GM18870 (cell line): ENCODE measurements around the gene C13orf46.
"Not testable (repeated sequence)": the region's sequence is repeated elsewhere in the genome, so short reads cannot be mapped to it uniquely, and the experiment has no call there.

Experiments used
- ATAC-seq: cut with Tn5 transposase; IDR thresholded peaks from one replicate; pipeline ENCODE4 v1.9.1; 2021; ENCODE audit warnings: moderate library complexity; ENCODE audit not compliant: unreplicated experiment

The C13orf46 gene

DNA sequence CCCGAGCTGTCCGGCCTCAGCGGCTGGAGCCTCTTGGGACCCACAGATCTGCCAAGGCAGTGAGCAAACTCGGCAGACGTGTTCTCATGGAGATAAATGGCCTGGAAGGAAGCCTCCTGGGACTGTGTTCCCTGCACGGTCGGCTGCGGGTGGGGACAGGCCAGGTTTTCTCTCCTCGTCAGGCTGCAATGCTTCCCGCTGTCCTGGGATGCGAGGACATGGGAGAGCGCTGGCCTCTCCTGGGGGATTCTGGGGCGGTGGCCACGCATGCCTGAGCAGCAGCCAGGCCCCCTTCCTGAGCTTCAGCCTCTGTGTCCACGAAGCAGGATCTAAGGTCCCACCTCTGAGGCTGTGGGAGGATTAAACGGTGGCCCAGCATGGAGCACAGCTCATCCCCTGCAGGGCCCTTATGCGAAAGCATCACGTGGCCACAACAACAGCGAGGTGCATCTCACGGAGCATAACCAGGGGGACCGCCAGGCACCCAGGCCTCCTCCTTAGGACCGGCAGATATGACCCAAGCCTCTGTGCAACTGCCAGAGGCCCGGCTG lies 21.2 kb upstream of the C13orf46 start:
- ATAC-seq, result no peak

DNA sequence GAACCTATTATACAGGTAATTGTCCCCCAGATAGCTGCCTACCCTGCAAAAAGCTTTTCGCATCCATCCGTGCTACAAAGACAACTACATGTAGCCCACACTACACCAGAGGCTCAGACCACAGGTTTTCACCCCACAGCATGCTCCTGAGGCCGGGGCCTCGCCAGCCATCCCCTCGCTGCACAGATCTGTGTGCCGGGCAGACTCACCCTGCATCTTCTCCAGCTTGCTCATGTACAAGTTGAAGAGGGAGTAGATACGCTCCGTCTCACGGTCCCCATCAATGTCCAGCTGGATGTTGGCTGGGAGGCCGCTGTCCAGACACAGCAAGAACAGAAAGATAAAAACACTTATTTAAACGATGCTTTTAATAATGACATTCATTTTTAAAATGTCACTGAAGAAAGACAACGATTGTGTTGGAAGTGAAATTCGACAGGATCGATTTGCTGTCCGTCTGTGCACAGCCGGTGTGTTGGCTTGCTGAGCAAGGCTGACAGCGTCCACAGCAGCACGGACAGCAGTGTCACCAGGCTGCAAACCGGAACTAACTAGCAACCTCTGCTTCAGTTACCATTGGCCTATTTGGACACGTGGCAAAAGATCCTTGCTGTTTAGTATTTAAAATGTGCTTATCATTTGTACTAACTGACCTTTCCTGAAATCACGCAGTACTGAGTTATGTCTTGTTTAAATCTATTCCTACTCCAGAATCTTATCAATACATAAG lies 18.6 kb upstream of the C13orf46 start:
- no peak for ATAC-seq

DNA sequence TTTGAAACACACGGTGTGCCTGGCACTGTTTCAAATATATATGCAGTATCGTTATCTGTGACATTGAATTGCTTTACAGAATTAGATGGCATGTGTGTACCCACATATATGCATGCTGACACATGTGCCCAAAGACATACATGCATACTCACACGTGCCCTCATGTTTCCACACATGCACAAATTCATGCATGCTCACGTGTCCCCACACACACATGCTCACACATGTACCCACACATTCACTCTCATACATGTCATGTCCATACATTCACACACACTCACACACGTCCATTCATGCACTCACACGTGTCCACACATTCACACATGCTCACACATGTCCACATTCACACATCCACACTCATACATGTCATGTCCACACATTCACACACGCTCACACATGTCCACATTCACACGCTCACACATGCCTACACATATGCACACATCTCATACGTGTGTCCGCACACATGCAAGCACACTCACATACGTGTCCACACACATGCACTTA lies 17.9 kb upstream of the C13orf46 start:
- no peak for ATAC-seq

DNA sequence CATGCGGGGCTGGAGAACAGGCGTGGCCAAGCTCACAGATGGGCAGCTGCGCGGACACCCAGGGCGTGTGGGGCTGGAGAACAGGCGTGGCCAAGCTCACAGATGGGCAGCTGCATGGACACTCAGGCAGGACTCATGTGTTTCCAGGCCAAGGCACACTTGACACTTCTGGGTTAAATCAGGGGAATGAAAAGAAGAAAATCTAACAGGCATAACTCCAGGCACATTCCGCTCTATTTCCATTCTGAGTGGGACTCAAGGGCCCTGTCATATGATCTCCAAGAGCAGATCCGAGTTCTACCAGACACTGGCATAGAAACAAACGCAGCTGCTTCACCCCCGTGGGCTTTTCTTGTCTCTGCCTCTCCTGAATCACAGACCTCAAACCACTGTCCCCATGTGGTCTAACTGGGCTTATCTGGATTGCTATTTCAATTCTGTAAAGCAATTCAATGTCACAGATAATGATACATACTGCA lies 17.4 kb upstream of the C13orf46 start:
- no peak for ATAC-seq

DNA sequence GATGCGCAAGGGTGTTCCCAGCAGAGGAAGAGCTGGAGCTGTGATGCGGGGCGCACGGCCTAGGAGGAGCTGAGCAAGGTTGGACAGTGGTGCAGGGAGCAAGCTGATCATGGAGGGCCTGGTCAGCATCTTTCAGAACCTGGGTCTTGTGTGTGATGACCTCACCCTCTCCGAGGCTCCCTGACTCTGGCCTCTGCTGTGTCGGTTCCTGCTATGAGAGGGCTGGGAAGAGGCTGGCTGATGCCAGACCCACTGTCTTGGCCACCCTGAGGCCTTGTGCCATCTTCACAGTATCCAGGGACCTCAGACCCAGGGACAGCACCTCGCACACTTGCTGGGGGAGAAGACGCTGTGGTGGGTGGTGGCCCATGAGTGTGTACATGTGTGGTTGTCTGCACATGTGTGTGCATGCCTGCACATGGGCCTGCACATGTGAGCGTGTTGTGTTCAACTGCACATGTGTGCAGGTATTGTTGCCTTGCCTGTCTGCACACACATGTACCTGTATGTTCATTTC lies 16.5 kb upstream of the C13orf46 start:
- no peak for ATAC-seq

DNA sequence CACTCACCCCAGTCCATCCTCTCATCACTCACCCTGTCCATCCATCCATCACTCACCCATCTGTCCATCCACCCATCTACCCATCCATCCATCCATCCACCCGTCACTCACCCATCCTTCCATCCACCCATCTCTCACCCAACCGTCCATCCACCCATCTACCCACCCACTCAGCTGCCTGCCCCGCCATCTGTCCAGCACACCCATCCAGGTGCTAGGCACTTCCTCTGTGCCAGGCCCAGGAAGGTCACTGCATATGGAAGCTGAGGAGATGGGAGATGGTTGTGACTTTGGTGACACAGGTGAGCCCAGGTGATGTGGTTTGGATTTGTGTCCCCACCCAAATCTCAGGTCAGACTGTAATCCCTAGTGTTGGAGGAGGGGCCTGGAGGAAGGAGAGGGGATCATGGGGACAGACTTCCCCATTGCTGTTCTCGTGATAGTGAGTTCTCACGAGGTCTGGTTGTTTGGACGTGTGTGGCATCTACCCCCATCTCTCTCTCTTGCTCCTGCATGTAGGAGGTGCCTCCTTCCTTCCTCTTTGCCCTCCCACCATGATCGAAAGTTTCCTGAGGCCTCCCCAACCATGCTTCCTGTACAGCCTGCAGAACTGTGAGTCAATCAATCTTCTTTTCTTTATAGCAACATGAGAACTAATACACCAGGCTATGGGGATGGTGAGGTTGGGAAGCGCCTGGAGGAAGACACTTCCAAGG lies 15.9 kb upstream of the C13orf46 start:
- no peak for ATAC-seq

DNA sequence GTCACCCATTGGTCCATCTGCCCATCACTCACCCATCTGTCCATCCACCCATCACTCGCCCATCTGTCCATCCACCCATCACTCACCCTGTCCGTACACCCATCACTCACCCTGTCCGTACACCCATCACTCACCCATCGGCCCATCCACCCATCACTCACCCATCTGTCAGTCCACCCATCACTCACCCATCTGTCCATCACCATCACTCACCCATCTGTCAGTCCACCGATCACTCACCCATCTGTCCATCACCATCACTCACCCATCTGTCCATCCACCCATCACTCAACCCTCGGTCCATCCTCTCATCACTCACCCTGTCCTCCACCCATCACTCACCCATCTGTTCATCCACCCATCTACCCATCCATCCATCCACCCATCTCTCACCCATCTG lies 15.0 kb upstream of the C13orf46 start:
- ATAC-seq, result not testable (repeated sequence)

DNA sequence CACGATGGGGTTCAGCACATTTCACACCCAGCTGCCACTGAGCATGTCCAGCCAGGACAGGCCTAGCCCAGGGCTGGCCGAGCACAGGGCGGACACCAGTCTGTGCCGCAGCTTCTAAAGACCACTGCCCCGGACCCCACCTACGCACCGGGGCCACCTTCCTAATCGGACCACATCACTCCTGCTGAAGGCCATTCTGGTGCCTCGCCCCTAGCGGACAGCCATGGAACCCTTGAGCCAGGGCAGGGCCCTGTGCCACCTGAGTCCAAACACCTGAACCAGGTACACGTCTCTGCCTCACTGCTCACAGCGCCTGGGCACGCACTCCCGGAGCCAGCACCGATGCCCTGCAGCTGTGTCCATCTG lies 8.4 kb upstream of the C13orf46 start:
- ATAC-seq, result no peak

DNA sequence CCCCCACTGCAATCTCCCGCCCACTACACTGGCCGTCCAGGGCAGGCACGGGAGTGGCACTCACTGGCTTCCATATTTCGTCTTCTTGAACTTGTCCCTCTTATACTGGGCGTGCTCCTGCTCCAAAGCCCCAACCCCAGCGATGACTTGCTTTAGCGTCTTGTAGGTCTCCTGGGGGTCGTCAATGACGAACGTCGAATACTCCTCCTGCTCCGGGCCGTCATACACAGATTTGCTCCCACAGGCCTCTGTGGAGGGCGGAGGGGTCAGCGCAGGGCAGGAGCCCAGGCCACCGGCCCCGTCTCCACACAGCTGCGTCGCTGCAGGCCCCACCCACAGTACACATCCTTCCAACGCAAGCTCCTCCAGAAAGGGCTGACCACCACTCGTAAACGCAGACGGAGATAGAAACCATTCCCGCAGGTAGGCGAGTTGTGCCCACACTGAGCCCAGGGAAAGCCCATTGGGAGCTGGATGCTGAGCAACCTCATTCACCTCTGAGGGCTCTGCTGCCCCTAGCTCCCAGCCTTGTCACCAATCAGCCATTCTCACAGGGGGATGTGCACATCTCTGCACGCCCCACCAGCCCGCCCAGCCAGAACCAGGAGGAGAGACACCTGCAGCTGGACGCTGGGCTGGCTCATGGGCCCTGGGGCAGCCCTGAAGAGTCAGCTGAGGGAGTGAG lies 7.9 kb upstream of the C13orf46 start:
- ATAC-seq, result no peak

DNA sequence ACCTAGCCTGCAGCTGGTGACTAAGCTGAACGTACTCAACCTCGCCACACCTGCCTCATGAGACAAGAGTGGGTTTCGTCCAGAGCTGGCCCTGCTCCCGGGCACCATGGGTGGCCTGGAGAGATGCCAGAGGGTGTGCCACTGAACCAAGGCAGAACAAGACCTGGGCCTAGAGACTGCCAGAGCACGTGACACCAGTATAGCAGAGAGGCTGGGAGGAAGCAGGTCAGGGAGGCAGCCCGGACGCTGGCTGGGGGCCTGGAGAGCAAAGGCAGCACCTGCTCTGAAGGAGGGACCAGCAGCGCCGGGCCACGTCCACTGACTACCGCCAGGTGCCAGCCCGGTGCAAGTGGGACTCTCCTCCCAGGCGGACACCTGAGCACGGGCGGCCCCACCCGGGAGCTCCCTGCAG lies 7.3 kb upstream of the C13orf46 start:
- no peak for ATAC-seq

DNA sequence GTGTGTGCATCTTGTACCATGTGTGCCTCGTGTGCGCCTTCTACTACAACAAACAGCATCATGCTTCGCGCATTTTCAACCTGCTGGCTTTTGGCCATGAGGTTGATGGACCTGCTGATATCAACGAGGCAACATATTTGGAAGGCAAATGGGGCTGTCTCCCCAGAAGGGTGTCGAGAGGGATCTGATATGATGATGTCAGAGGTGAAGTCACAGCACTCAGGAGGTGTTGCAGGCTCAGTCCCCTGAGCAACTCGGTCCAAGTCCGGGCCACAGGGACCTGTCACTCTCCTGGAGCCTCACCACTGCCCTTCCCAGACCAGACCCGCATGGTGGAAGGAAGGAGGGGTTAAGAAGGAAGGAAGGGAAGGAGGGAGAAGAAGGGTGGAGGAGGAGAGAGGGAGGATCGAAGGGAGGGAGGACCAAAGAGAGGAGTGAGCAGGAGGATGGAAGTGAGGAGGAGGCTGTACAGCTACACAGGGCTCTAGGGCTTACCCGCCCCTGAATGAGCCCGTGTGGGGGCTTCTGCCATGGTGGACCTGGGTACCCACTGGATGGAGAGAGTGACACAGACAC lies 6.7 kb upstream of the C13orf46 start:
- ATAC-seq, result no peak

DNA sequence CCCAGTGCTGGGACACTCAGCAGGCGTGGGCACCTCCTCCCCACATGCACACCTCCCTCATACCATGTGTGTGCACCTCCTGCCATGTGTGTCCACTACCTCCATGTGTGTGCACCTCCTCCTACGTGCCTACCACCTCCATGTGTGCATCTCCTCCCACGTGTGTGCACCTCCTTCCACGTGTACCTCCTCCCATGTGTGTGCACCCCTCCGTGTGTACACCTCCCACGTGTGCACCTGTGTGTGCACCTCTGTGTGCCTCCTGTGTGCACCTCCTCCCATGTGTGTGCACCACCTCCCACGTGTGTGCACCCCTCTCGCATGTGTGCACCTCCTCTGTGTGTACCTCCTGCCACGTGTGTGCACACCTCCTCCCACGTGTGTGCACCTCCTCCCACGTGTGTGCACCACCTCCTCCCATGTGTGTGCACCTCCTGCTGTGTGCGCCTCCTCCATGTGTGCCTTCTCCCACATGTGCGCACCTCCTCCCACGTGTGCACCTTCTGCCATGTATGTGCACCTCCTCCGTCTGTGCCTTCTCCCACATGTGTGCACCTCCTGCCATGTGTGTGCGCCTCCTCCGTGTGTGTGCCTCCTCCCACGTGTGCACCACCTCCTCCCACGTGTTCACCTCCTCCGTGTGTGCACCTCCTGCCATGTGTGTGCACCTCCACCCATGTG lies 6.1 kb upstream of the C13orf46 start:
- ATAC-seq, result no peak

DNA sequence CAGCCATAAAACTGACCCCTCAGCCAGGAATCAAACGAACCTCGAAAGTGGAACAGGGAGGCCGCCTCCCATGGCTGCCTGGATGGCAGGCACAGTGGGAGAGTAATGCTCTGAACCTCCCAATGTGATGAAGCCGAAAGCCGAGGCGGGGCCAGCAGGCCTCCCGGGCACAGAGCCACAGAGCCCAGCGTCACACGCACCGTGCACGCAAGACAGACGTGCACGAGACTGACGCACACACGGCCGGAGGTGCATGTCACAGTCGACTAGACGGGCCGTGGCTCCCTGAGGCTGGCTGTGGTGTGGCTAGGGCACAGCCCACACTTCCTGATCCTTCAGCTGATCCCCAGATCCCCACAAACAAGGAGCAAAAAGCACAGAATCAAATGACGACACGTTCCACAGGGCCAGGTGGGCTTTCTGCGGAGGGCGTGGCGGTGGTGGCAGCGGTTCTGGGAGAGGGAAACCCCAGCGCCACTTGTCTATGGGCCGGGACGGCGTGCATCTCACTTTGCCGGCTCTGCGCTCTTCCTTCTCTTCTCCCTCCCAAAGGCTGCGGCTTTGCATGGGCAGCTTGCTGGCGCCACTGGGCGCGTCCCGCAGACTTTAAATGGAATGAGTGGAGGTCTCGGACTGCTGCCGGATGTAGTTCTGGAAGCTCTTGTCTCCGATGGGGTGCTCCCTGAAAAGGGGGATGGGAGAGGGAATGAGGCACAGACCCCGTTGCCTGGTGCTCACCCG lies 5.0 kb upstream of the C13orf46 start:
- no peak for ATAC-seq

DNA sequence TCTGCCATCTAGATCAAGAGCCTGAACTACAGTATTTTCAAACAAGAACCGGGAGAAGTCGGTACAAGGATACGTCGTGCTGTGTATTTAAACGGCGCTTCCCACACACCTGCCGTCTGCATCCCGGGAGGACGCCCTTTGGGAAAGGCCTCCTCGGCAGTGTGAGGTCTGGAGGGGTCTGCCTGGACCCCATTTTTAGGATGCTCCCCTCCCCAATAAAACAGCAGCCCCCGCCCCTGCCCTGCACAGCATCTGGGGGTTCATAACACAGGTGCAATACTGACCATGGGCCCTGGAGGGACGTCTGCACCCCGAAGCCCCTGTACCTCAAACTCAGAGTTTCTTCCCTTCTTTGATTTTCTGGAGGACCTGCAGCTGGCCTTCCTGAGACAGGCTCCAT lies 4.1 kb upstream of the C13orf46 start:
- ATAC-seq, result no peak

DNA sequence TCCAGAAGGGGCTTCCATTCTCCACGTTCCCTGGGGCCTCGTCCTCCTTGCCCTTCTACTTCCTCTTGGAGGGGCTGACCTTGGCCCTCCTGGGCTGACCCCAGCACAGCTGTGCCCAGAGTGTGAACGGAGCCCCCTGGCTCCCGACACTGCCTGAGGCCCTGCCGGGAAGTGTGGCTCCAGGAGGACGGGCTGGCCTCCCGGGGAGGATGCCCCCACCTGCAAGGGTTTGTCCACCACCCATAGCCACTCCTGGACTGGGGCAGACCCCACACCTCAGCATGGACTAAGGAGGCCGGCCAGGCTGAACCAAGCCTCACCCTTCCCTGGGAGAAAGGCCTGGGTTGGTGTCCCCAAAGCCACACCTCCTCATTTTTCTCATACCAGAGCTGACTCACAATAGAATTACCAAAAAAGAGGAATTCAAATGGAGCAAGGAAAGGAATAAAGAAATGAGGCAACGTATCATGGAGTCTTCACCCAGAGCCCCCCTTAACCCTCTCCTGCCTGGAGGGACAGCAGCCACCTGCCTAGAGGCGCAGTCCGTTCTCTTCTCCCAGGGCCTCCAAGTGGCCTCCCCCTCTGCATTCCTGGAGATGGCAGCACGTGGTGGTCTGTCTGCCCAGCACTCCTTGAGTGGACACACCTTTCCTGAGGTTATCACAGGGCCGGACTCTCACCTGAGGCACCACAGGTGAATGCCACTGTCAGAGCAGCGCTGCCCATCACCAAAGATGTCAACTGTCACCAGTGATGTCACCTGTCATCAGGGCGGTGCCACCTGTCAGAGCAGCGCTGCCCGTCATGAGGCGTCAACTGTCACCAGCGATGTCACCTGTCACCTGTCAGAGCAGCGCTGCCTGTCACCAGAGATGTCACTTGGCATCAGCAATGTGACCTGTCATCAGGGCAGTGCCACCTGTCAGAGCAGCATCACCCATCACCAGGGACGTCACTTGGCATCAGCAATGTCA lies 3.1 kb upstream of the C13orf46 start:
- ATAC-seq, result no peak

DNA sequence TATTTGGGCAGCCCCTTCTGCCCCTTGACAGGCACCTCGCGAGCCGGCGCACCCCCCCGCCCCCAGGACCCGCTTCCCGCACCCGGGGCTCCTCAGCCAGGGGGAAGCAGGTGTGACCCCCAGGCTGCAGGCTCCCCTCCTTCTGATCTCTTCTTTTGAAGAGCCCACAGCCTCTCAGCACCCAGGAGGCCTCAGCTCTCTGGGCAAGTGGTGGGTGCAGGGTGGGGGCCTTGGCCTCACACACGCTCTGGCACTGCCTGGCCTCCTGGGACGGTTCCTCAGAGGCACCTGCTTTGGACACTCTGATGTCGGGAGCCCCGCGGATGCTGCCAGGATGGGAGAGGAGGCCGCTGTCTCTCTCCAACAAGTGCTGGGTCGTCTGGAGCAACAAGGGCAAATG lies 1.5 kb upstream of the C13orf46 start:
- ATAC-seq, result no peak

DNA sequence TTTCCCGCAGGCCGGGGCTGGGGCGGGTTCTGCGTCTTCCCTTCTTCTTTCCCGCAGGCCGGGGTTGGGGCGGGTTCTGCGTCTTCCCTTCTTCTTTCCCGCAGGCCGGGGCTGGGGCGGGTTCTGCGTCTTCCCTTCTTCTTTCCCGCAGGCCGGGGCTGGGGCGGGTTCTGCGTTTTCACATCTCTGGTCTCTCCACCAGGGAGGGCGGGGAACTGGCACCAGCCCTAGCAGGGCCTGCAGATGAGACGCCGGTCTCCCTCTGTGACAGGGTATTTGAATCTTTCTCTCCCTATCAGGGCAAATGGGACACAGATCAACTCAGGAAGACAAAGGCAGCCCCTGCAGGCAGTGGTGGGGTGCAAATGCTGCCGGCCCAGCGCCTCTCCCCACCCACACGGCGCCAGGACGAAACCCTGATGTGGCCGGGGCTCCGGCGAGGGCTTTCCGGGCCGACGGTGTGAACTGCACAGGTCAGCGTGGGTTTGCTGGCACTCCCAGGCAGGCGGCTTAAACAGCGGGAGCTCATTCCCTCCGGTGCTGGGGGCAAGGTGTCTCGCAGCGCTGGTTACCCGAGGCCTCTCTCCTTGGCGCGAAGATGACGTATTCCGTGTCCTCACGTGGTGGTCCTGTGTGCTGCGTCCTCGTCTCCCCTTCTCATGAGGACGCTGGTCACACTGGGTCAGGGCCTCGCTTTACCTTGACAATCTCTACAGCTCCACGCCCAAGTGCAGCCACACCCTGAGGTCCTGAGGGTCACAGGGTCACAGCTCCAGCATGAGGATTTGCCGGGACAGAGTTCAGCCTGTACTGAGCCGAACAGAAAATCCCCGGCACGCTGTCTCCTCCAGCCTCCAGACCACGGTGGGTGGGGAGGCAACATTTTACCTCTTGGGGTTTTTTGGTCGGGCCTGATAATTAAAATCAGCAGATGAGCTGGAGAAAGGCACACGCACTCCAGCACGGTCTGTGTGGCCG lies 717 bp upstream of the C13orf46 start:
- ATAC-seq, result no peak
